Tibial nerve (tissue), 3 donors: ENCODE measurements around the gene KCNH5.
A peak's percentile ranks its signal among the peaks of the same experiment; 100 is the strongest.

ENCODE experiments used
- POLR2A ChIP-seq, 2 donors: fragments of 450-650 bp; IDR thresholded peaks; one replicate each; pipeline ENCODE4 v1.6.1; 2017; ENCODE audit warnings: antibody characterized with exemption in 2 of 2, mild to moderate bottlenecking in 2 of 2, moderate library complexity in 2 of 2
- TF ChIP-seq, protein P1 (sequence below), 5 experiments: fragments of 200-600 bp in 3 of 5; fragments of 450-650 bp in 2 of 5; sonication (generic) in 3 of 5; IDR thresholded peaks; one replicate each; pipeline ENCODE4 v1.5.1; 2016 to 2019; ENCODE audit warnings: antibody characterized with exemption in 5 of 5, mild to moderate bottlenecking in 3 of 5, moderate library complexity in 2 of 5

DNA sequence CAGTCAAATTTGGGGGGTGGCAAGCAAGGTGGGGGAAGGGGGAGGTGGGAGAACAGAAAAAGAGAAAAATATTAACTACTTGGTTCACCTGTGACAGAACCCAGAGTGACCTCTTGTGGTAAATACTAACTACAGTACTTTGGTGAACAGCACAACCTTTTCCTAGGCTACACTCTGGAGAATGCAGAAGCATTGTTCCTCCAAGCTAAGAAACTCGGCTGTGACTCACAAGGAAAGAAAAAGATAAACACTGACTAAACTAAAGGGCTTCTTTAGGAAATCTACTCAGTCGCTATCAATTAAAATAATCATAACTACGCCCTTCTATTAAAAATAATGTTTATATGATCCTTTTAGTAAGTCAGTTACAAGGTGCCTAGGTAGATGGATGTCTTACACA, 5.4 kb downstream of the KCNH5 start:
- TF ChIP-seq POLR2A (IDR thresholded peaks at IDR 0.05), result no peak
- TF ChIP-seq, protein P1, sequence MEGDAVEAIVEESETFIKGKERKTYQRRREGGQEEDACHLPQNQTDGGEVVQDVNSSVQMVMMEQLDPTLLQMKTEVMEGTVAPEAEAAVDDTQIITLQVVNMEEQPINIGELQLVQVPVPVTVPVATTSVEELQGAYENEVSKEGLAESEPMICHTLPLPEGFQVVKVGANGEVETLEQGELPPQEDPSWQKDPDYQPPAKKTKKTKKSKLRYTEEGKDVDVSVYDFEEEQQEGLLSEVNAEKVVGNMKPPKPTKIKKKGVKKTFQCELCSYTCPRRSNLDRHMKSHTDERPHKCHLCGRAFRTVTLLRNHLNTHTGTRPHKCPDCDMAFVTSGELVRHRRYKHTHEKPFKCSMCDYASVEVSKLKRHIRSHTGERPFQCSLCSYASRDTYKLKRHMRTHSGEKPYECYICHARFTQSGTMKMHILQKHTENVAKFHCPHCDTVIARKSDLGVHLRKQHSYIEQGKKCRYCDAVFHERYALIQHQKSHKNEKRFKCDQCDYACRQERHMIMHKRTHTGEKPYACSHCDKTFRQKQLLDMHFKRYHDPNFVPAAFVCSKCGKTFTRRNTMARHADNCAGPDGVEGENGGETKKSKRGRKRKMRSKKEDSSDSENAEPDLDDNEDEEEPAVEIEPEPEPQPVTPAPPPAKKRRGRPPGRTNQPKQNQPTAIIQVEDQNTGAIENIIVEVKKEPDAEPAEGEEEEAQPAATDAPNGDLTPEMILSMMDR (IDR thresholded peaks at IDR 0.05), result peak in 1 of 5 experiments; percentile 9
